Fibroblast of mammary gland (primary cell): ENCODE measurements around the gene DLG1.
A peak's percentile ranks its signal among the peaks of the same experiment; 100 is the strongest.
"Not testable (repeated sequence)": the region's sequence is repeated elsewhere in the genome, so short reads cannot be mapped to it uniquely, and the experiment has no call there.

Source experiments
- DNase-seq: peaks from one replicate; pipeline ENCODE4 v3.0.0-alpha.2; 2010; ENCODE audit warnings: low read depth
- H3K4me3 ChIP-seq: 2 replicates; pipeline ENCODE4 v1.5.1; 2011; ENCODE audit warnings: low read depth, mild to moderate bottlenecking, low read length, moderate library complexity; ENCODE audit not compliant: control insufficient read depth
- TF ChIP-seq, protein P1 (sequence below): conservative IDR thresholded peaks from 2 replicates; pipeline ENCODE4 v1.5.1; 2011; ENCODE audit warnings: low read depth, low read length, inconsistent platforms; ENCODE audit not compliant: control insufficient read depth, insufficient read depth

DLG1 gene

DNA sequence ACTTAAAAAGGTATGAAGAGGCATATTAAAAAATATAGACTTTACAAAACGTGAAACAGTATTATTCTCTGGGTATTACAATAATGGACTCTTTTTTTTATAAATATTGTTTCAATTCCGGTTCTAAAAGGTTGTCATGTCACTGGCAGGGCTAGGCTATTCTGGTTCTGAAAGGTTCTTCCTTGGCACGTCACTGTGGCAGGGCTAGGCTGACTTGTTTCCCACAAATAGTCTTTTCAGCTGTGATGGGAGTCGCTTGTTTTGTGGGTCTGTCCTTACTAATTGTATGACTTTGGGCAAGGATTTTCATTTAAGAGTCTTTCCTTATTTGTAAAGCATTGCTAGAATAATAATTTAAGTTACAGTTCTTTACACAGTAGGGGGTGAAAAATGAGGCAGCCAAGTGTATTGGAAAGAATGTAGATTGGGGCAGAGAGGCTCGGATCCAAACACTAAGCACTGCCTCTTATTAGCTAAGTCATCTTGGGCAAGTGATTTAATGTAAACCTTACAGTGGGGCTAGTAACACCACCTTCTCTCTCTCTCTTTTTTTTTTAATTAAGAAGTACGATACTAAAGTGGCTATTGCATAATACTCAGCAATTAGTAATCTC is 256.4 kb downstream of the DLG1 start:
- DNase-seq = no peak
- TF ChIP-seq, protein P1, sequence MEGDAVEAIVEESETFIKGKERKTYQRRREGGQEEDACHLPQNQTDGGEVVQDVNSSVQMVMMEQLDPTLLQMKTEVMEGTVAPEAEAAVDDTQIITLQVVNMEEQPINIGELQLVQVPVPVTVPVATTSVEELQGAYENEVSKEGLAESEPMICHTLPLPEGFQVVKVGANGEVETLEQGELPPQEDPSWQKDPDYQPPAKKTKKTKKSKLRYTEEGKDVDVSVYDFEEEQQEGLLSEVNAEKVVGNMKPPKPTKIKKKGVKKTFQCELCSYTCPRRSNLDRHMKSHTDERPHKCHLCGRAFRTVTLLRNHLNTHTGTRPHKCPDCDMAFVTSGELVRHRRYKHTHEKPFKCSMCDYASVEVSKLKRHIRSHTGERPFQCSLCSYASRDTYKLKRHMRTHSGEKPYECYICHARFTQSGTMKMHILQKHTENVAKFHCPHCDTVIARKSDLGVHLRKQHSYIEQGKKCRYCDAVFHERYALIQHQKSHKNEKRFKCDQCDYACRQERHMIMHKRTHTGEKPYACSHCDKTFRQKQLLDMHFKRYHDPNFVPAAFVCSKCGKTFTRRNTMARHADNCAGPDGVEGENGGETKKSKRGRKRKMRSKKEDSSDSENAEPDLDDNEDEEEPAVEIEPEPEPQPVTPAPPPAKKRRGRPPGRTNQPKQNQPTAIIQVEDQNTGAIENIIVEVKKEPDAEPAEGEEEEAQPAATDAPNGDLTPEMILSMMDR = no peak
- H3K4me3 ChIP-seq = no peak overlapping the region

DNA sequence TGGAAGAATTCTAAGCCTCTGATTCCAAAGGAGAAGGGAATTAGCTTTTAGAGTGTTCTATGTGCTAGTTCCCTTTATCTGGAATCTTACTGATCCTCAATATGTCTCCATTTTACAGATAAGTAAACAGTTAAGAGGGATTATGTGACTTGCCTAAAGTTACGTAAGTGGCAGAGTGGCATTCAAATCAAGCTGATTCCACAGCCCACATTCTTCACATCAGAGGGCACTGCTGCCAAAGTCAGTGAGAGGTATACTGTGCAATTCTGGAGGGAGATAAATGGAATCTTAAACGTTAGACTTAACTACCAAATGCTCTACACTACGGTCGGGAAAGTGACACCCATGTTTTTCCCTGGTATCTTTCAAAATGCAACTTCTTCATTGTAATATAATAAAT is 257.8 kb downstream of the DLG1 start:
- DNase-seq = no peak
- H3K4me3 ChIP-seq = no peak overlapping the region
- TF ChIP-seq, protein P1 = no peak

DNA sequence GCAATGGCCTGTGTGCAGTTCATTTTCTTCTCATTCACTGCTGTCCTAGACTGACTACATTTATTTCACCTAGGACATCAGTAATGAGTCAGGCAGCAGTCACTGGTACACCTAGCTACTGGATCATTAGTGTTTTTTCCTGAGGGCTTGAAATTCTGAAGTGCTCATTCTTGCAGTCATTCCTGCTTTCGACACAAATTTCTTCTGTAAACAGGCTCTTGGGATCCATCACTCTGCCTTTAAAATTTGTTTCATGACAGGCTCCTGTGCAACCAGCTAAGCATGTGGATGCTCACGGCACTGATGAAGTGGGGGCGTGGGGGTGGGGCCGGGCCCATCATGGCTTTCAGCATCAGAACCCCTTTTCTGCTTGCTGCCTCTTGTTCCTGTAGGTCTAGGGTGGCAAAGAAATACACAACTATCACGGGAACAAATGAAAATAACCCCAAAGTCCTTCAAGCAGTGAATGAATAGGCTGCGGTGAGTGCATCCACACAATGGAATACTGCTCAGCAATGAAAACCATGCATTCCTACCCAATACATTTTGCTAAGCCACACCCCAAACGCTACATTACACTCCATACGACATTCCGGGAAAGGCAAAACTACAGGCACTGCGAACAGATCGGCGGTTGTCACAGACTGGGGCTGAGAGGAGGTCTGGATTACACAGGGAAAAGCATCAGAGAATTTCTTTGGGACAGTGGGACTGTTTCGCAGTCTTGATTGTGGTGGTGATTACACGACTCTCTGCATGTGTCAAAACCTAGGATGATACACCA is 259.5 kb downstream of the DLG1 start:
- H3K4me3 ChIP-seq = no peak overlapping the region
- no peak for DNase-seq
- TF ChIP-seq, protein P1 = no peak

DNA sequence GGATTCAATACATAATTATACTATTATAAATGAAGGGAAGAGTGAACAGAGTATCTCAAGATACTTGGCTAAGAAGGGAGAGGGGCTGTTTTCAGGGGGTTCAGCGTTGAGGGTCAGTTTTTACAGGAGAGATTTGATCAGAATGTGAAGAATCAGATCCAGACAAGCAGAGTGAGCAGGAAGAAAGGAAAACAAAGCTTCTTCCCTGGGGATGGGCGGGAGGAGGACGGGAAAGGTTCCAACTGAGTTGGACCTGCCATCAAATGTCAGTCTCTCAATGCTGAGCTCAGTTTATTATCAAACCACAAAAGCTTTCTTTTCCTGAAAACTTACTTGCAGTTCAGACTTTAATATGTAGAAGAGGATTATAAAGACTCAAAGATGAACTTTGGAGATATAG is 262.8 kb downstream of the DLG1 start:
- TF ChIP-seq, protein P1 = no peak
- H3K4me3 ChIP-seq = no peak overlapping the region
- DNase-seq = no peak

DNA sequence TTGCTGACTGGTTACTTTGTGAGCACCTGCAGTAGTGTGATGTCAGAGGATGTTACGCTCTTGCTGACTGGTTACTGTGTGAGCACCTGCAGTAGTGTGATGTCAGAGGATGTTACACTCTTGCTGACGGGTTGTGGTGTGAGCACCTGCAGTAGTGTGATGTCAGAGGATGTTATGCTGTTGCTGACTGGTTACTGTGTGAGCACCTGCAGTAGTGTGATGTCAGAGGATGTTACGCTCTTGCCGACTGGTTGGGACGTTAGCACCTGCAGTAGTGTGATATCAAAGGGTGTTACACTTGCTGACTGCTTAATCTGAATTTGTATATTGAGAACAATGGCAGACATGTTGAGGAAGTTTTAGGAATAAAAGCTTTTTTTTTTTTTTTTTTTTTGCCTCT is 263.6 kb downstream of the DLG1 start:
- not testable (repeated sequence) for H3K4me3 ChIP-seq, DNase-seq

DNA sequence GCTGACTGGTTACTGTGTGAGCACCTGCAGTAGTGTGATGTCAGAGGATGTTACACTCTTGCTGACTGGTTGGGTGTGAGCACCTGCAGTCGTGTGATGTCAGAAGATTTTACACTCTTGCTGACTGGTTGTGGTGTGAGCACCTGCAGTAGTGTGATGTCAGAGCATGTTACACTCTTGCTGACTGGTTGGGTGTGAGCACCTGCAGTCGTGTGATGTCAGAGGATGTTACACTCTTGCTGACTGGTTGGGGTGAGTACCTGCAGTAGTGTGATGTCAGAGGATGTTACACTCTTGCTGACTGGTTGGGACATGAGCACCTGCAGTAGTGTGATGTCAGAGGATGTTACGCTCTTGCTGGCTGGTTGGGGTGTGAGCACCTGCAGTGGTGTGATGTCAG is 264.6 kb downstream of the DLG1 start:
- not testable (repeated sequence) for H3K4me3 ChIP-seq, DNase-seq

DNA sequence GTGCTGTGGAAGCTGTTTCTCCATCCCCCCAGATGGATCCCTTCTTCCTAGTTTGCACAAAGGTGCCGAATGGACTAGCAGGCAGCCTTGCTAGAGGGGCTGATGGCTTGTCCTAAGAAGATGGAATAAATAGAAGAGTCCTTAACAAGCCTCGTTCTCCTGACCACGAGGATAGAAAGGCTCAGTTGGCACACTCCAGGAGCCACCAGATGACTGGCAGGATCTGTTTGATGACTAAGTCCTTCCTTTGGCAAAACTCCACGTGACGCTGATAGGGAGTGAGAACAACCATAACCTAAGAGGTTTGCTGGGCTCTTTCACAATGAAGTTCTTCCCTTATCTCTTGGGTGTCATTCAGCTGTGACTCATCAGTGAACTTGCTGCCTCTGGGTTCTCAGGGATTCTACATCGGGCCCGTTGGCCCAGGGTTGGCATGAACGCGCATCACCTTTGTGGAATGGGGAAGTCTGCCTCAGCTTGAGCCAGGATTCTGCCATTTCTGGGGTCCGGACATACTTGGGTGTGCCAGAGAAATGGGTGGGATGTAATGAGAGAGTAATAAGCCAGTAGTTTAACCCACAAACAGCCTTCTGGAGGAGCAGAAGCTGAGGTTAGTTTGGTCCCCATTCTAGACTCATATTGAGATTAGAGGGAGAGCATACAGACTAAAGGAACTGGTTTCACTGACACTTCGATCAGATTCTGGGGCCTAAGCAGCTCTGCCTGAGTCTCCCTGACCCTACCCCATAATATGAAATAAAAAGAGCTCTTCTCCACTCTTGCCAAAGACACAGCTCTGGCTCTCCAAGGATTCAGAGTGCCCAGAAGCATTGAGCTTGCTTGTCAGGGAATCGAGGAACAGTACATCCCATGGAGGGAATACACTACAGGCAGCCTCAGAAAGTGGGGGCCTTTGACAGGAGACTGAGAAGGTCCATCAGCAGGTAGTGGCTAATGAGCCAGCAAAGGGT is 266.8 kb downstream of the DLG1 start:
- peak; percentile 99 for DNase-seq
- H3K4me3 ChIP-seq = no peak overlapping the region
- TF ChIP-seq, protein P1 = no peak
